ENCODE measurements around the gene LRWD1.
A peak's percentile ranks its signal among the peaks of the same experiment; 100 is the strongest.

LRWD1 gene

DNA sequence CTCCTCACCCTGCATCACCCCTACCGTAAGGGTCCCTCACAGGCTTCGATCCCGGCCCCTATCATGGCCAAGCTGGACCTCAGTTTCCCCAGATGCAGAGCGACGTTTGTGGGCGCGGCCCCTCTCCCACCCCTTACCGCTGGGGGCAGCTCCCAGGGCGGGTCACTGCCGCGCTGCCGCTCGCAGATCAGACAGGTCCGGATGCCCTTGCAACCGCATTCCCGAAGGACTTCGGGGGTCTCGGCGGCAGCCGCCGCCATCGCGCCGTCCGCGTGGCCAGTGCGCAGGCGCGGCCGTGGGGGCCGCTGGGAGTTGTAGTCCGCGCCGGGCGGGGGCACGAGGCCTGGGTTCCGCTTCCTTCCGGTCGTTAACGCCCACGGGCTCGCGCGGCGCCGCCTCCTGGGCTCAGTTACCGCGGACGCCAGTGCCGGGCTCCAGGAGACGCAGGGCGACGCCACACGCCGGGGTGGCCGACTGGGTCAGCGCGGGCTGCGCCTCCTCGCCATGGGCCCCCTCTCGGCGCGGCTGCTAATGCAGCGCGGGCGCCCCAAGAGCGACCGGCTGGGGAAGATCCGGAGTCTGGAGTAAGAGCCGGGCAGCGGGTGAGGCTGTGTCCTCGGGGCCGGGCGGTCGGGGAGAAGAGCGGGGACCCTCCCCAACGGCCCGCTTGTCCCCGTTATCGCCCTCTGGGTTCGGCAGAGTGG, at the start of gene LRWD1, which contains the start of gene ALKBH4:
LRWD1 (plus strand) TSS at position 408 of the 704 bp plus-strand sequence; CDS start at position 505, 97 bp downstream.
ALKBH4 (minus strand) TSS at position 287 of the 704 bp plus-strand sequence; CDS start at position 260, 27 bp downstream.
- DNase-seq = peak; percentile 96

DNA sequence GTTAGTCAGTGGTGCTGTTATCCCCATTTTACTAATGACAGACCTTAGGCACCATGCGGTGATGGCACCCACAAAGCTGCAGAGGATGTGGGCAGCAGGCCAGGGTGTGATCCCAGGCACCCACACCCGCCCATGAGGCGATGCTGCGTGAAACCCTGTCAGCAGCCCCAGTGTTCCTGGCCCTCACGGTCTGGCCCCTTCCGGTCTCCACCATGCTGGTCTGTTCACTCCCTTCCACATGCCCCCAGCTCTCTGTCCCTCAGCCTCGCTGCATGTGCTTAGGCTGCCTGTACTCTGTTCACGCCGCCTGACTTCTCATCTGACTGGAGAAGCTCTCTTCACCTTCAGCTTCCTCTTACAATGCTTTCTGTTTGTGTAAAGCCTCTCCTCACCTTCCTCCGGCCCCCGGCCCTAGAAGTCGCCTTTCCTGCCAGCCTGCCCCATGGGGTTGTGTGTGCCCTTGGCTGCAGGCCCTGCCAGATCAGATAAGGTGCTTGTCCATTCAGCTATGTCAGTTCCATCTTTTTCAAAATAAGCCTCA, 49.0 kb upstream of the LRWD1 start:
- DNase-seq = peak; percentile 78

DNA sequence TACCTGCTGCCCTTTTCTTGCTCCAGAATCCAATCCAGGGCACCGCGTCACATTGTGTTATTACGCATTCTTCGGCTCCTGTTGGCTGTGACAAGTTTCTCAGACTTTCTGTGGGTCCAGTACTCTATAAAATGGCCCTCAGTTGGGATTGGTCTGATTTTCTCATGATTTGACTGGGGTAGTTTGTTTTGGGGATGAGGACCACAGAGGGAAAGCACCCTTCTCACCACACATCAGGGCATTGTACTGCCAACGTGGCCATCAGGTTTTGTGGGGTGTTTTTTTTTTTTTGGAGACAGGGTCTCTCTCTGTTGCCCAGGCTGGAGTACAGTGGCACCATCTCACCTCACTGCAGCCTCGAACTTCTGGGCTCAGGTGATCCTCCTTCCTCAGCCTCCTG, 48.4 kb upstream of the LRWD1 start:
- DNase-seq = no peak

DNA sequence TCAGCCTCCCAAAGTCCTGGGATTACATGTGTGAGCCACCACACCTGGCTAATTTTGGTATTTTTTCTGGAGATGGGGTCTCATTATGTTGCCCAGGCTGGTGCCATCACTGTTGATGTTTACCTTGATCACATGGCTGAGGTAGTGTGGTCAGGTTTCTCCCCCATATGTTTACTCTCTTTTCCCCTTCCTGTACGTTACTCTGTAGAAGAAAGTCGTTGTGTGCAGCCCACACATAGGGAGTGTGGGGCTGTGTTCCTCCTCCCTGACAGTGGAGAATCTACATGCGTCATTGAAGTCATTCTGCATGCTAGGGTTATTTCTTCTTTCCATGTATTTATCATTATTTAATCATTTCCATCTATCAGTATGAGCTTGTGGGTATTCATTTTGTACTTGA, 47.7 kb upstream of the LRWD1 start:
- peak; percentile 30 for DNase-seq

DNA sequence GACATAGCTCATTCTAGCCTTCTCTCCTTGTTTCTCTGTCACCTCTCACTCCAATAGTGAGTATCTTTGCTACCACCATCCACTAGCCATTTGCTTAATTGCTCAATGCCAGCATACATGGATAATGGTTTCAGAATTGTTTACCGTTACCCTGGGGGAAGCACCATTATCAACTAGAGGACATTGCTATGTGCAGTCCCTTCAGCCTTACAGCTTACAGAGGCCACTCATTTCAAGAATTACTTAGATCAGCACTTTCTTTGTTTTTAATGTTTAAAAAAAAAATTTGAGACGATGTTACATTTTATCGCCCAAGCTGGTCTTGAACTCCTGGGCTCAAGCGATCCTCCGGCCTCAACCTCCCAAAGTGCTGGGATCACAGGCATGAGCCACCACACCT, 46.2 kb upstream of the LRWD1 start:
- no peak for DNase-seq

DNA sequence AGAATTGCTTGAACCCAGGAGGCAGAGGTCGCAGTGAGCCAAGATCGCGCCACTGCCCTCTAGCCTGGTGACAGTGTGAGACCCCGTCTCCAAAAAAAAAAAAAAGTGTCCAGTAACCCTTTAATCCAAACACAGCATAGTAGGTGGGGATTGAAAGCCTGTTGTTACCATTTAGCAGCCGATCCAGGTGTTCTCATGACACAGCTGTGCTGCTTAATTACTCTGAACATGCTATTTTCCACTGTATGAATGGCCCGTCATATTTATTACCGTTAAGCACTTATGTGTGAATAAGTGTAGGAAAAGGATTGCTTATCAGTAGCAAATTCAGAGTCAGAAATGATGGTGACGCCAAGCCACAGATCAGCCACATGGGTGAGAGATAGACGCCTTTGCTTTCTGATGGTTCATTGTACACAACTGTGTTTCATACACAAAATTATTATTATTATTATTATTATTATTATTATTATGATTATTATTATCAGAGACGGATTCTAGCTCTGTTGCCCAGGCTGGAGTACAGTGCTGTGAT, 43.0 kb upstream of the LRWD1 start:
- DNase-seq = no peak

DNA sequence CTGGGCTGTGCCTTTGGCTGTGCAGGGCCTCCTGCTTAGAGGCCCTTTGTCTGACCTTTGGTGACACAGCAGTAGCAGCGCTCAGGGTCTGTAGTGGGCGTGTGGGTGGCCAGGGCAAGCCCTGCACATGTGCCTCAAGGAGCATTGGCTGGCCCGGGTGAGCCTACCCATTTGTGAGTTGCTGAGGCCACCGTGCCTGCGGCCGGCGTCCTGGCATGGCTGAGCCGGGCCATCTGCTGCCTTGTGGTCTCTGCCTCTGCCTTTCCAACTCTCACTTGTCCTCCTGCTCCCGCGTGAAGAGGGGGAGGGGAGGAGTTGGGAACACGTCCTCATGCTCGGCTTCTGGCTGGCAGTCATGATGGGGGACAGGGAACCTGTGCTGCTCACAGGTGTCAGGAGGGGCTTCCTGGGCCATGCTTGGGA, 40.6 kb upstream of the LRWD1 start:
- DNase-seq = no peak

DNA sequence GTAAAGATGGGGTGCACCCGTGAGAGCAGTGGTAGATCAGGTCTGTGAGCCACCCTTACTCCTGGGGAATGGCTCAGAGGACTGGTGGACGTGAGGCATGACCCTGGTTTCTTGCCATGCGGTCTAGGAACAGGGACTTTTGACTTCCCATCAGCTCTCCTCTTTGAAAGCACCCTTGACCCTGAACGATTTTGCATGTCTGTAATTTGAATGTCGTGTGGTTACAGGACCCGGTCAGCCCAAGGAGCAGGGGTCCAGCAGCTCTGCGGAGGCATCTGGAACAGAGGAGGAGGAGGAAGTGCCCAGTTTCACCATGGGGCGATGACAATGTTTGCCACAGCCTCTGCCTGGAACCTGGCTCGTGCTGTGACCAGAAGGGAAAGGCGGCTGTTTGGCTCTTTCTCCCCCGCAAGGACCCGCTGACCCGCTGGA, 40.0 kb upstream of the LRWD1 start:
- DNase-seq = no peak

DNA sequence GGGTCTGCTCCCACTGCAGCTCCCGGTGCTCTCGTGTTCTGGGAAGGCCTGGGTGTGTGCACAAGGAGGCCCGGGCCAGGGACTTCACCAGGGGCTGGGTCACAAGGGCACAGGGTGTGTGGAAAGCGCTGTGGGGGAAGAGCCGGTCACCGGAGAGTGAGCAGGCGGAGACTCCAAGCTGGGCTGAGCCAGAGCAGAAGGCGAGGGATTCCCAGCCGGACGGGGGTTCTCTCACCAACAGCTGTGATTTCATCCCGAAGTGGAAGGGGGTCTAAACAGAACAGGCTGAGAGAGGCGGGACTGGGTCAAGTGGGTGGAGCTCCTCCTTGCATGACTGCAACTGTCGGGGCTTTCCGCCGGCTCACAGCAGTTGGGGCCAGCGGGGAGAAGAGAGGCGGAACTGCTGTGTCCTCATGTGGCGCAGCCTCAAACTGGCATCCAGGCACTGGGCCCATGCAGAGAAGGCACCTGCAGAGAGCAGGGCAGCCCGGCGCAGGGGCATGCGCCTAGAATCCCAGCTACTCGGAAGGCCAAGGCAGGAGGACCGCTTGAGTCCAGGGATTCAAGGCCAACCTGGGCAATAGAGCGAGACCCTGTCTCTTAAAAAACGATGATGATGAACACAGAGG, 39.0 kb upstream of the LRWD1 start:
- peak; percentile 87 for DNase-seq

DNA sequence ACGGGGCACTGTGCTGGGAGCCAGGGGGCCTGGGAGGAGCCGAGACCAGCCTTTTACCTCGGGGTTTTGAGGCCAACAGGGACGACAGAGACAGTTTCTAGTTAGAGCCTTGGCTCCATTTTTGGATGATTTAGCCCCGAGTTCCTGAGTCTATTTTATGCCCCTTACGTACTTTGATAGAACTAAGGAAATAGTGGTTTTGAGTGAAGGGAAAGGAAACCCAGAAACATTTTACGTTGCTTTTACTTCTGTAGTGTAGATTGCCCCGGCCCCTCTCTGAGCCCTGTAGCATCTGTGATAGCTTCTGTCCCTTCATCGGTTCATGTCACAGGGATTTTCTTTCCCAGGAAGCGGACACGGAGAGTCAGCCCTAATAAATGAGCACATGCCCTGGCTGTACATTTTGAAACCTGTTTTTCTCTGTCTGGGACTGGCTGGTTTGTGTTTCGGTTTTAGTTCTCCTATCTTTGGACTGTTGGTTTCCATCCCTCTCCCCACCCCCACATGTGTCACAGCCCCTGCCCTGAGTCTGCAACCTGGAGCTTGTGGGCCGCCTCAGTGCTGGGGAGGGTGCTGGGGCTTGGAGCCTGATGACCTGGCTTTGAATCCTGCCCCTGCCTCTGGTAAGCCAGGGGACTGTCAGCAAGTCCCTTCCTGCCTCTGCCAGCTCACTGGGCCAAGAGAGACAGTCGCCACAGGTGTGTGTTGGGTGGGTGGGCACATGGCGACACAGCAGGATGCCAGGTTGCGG, 38.3 kb upstream of the LRWD1 start:
- peak; percentile 78 for DNase-seq

DNA sequence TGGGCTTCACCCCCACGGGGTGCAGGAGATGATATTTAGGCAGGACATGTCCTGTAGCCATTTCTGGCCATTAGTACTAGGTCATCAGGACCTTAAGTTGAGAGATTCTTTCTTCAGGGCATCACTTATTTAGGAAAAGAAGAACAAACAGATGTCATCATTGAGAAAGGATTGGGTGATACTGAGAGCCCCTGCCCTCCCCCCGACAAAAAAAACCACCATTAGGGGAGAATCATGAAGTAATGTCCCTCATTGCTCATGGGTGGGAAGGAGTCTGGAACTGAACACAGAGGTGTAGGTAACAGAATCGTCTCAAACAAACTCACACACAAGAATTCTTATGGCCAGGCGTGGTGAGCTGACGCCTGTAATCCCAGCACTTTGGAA, 37.8 kb upstream of the LRWD1 start:
- DNase-seq = no peak

DNA sequence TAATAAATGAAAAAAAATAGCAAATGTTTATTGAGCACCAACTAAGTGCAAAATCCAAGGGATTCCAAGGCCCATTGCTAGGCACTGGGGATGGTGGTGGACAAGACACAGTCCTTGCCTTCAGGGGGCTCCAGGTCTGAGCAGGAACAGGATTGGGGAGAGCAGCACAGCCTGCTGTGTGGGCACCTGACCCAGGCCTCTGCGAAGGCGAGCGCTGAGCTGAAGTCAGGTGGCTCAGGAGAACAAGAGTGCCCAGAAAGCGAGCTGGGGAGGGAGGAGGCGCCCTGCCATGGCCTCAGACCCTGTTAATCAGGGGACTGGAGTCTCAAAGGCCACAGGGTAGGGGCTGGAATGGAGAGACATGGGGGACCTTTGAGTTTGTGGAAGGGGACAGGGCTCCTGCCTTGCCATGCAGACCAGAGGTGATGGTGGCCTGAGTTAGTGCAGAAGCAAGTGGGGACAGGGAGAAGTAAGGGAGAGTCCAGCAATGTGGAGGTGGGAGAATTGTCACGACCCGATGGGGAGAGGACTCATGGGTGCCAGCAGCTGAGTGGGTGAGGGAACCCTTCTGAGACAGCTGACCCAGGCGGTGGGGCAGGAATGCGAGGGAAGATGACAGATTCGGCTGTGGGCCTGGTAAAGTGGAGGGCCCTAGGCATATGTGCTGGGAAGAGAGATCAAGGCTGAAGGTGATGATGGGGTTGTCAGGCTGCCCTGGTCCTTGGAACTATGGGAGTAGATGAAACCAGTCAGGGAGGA, 35.5 kb upstream of the LRWD1 start:
- no peak for DNase-seq

DNA sequence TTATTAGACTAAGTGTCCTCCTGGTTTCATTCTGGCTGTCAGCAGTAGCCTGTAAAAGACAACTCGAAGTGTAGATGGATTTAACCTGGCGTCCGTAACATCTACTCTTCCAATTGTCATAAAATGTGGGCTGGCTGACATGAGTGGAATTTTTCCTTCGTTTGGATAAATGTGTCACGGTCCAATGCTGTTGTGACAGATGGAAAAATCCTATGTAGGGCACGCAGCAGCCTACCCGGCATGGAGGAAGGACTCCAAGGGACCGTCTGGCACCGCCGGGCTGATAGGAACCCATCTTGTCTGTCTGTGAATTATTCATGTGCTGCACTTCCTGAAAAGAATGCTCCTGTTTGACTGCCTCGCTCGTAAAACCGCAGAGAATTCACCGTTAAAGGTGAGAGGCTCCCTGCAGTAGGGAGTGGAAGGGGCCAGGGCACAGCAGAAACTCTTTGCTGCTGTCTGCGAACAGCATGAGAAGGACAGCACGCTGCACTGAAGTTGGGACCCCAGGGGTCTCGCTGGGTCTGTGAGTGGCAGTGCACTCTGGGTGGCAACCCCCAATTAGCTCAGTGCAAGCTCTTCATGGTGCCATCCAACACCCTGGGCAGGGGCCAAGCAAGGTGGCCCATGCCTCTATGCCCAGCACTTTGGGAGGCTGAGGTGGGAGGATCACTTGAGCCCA, 33.0 kb upstream of the LRWD1 start:
- peak; percentile 77 for DNase-seq

DNA sequence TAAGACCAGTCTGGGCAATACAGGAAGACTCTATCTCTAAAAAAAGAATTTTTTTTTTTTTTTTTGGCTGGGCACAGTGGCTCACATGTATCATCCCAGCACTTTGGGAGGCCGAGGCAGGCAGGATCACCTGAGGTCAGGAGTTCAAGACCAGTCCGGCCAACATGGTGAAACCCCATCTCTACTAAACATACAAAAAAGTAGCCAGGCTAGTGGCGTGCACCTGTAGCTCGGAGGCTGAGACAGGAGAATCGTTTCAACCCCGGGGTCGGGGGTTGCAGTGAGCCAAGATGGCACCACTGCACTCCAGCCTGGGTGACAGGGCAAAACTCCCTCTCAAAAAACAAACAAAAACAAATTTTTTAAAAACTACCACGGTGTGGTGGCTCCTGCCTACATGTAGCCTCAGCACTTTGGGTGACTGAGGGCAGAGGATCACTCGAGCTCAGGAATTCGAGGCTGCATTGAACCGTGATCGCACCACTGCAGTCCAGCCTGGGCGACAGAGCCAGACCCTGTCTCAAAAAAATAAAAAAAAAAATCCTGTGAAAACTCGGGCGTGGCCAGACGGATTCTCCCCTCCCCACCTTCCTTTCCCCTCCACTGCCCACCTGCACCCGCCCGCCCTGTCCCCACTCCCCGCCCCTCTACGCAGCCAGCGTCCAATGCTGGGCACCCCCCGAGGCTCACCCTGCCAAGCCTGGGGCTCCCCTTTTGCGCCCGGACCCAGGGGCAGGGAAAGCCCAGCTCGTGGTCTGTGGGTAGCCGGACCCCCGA, 32.2 kb upstream of the LRWD1 start:
- DNase-seq = peak; percentile 21

DNA sequence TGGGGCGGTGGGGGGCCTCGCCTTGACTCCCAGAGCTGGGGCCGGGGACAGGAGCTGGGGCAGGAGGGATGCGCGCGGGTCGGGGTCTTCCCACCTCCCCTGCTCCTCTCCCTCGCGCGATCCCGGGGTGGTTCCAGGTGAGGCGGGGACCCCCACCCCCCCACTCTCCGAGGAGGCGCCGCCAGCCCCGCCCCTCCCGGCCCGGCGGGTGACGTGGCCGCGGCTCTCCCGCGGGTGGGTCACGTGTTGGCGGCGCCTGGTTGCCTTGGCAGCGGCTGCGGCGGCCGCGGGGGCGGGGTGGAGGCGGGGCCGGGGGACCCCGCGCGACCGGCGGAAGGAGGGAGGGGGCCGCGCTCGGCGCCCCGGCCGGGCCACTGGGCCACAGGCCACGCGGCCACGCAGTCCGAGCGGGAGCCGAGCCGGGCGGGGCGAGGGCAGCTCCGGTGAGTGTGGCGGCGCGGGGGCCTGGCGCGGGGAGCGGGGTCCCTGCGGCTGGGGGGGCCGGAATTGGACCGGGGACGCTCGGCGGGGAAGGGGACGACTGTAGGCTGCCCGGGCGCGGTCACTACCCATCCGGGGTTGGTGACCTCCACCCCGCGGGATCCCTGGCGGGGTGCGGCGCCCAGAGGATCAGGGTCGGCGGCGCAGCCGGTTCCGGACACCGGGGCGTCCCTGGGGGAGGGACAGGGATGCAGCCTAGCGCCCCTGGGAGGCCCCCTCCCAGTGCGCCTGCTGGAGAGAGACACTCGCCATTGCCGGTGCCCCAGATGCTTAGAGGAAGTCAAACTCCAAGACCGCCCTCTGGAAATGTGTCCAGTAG, 31.4 kb upstream of the LRWD1 start, which contains the start of gene ORAI2:
ORAI2 (plus strand) TSS at position 357 of the 820 bp plus-strand sequence. CDS start 5,382 bp downstream, outside the sequence.
- DNase-seq = peak; percentile 91

DNA sequence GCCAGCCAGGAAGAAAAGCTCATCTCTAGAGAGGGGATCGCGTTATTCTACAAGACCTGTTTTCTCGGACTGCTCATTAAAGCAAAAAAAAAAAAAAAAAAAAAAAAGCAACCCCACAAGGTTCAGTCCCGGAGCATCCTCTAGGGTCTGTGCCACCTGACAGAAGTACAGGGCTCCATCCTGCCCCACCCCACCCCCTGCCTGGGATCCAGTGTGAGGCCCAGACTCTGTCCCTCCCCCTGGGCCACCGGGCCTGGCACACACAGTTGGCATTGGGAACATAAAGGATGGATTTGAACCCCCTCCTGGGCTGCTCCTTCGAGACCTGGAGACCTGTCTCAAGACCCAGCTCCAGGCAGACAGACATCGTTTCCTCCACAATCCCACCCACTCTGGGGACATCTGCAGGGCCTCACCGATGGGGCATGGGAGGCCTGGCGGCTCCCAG, 30.7 kb upstream of the LRWD1 start:
- peak; percentile 46 for DNase-seq

DNA sequence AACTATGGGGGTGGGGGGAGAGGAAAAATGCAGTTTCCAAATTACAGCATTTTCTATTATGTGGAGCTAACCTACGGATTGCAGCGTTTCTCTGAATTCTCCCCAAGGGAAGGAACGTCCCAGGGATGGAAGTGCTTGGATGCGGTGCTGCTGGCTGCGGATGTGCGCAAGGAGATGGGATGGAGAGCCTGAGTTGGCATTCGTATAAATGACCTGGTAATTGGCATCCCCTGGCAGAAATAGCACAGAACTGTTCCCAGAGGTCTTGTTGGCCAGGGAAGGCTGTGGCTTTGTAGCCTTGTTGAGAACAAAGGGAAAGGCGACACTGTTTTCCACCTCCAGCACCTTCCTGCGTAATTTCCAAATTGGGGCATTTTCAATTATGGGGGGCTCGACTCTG, 28.7 kb upstream of the LRWD1 start:
- no peak for DNase-seq

DNA sequence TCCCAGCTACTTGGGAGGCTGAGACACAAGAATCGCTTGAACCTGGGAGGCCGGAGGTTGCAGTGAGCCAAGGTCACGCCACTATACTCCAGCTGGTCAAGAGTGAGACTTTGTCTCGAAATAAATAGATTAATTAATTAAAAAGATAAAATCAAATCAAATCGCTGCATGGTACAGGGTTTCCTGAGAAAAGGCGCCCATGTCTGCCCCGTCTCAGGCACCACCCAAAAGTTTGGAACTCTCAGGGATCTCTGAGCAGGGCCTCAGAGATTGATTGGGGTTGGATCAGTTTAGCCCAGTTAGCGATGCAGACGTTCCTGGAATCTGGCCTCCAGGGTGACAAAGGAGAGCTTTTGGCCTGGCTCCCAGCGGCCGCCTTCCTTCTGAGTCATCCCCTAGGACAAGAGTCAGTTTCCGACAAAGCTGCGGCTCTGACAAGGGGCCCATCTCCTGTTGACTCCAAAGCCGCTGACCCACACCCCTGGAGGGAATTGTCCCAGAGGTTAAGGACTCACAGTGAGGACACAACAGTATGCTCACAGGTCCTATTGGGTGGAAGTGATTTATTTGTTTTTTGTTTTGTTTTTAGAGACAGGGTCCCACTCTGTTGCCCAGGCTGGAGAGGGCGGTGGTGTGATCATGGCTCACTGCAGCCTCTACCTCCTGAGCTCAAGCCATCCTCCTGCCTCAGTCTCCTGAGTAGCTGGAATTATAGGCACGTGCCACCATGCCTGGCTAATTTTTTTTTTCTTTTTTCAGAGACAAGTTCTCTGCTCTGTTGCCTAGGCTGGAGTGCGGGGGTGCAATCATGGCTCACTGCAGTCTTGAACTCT, 24.6 kb upstream of the LRWD1 start:
- DNase-seq = no peak
